Lower leg skin (tissue), 4 donors: ENCODE results near the gene EIF4A3. TPM values are rescaled to one million over a fixed set of nuclear protein-coding genes. Genes with fewer than 3 reads are reported as not detected.

Source experiments
- DNase-seq, 2 donors: peaks; one replicate each; pipeline ENCODE4 v3.0.0-alpha.2; 2019; ENCODE audit warnings: low spot score in 2 of 2
- H3K4me3 ChIP-seq: fragments of 200-600 bp; sonication (generic); 2 replicates; pipeline ENCODE4 v1.5.1; 2017; ENCODE audit warnings: mild to moderate bottlenecking, low read depth; ENCODE audit not compliant: poor library complexity, severe bottlenecking
- POLR2A ChIP-seq, 2 donors: fragments of 450-650 bp; IDR thresholded peaks; one replicate each; pipeline ENCODE4 v1.6.1; 2016 to 2017; ENCODE audit warnings: antibody characterized with exemption in 2 of 2, mild to moderate bottlenecking in 1 of 2, moderate library complexity in 1 of 2
- WGBS, 2 donors: methylation state at CpG; one replicate each; pipeline ENCODE4 v1.1.5; 2018; 5-methylcytosine and 5-hydroxymethylcytosine counted together
- intact Hi-C: fragments of 100-400 bp; cut with DNase I; formaldehyde crosslinking; loops from one replicate; pipeline ENCODE4 v1.15.0; 2023; ENCODE audit warnings: low total_unique reads
- total RNA-seq, 4 donors: library from RNA; depleted of rRNA; stranded (reverse); fragments of >200 nt; gene quantifications; one replicate each; pipeline ENCODE4 v1.1.0, GENCODE V29; 2016
- TF ChIP-seq, protein P1 (sequence below), 3 donors: fragments of 450-650 bp; IDR thresholded peaks; one replicate each; pipeline ENCODE4 v1.5.1; 2016; ENCODE audit warnings: antibody characterized with exemption in 3 of 3, mild to moderate bottlenecking in 3 of 3, moderate library complexity in 2 of 3

The EIF4A3 gene
- total RNA-seq, 4 donors from 2014 or later, result 70.3 to 87.2 (median 75.3) TPM

DNA sequence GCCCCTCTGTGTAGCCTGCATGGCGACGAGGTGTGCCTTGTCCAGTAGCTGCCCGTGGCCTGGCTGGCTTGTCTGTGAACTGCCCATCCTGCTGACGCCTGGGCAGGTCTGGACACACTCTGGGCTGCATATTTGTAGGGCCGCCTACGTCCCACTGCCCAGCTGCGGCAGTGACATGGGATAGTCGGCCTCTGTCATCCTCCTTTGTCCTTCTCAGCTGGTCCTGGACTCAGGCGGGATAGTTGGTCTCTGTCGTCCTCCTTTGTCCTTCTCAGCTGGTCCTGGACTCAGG, 37.4 kb upstream of the EIF4A3 start:
- WGBS, 2 donors, result 84 to 91% methylated on average over 7 to 8 of the region's 10 CpGs
- intact Hi-C loops, result no loop called here
- no peak overlapping the region for H3K4me3 ChIP-seq
- TF ChIP-seq, protein P1, sequence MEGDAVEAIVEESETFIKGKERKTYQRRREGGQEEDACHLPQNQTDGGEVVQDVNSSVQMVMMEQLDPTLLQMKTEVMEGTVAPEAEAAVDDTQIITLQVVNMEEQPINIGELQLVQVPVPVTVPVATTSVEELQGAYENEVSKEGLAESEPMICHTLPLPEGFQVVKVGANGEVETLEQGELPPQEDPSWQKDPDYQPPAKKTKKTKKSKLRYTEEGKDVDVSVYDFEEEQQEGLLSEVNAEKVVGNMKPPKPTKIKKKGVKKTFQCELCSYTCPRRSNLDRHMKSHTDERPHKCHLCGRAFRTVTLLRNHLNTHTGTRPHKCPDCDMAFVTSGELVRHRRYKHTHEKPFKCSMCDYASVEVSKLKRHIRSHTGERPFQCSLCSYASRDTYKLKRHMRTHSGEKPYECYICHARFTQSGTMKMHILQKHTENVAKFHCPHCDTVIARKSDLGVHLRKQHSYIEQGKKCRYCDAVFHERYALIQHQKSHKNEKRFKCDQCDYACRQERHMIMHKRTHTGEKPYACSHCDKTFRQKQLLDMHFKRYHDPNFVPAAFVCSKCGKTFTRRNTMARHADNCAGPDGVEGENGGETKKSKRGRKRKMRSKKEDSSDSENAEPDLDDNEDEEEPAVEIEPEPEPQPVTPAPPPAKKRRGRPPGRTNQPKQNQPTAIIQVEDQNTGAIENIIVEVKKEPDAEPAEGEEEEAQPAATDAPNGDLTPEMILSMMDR (IDR thresholded peaks at IDR 0.05), result no peak
- TF ChIP-seq POLR2A (IDR thresholded peaks at IDR 0.05), result no peak
- DNase-seq, result no peak

DNA sequence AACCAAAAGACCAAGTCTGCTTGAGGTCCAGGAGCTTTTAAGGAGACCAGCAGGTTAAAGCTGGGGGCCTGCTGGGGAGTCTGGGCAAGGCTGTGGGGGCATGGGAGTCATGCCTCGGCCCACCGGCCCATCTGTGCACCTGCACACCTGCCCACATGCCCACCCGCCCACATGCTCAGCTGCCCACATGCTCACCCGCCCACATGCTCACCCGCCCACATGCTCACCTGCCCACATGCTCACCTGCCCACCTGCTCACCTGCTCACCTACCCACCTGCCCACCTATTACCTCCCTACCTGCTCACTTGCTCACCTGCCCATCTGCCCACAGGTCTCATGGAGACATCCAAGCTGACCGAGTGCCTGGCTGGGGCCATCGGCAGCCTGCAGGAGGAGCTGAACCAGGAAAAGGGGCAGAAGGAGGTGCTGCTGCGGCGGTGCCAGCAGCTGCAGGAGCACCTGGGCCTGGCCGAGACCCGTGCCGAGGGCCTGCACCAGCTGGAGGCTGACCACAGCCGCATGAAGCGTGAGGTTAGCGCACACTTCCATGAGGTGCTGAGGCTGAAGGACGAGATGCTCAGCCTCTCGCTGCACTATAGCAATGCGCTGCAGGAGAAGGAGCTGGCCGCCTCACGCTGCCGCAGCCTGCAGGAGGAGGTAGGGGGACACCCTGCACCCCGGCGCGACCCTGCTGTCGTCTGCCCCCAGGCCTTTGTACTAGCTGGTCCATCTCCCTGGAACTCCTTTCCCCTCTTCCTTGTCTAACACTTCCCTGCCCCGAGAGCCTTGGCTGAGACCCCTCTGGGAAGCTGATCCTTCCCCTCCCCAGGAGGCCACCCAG, 36.9 kb upstream of the EIF4A3 start:
- H3K4me3 ChIP-seq, result no peak overlapping the region
- 84 to 88% methylated on average over 23 to 26 of the region's 26 CpGs for WGBS, 2 donors
- intact Hi-C loops, result no loop called here
- no peak for DNase-seq
- TF ChIP-seq, protein P1 (IDR thresholded peaks at IDR 0.05), result no peak
- TF ChIP-seq POLR2A (IDR thresholded peaks at IDR 0.05), result no peak

DNA sequence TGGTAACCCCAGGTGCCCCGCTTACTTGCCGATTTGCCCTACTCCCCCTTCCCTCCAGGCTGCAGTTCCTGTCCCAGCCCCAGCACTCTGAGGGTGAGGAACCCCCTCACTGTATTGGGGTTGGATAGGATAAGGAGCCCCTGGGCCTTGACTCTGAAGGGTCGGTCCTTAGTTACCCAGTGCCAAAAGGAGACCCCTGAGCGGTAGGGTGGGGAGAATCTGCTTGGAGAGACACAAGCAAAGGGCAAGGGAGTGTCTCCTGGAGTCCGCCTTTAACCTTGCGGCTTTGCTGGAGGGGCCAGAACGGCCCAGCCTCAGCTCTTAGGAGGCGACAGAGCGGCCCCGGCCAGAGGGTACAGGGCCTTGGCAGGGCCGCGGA, 35.9 kb upstream of the EIF4A3 start:
- H3K4me3 ChIP-seq, result no peak overlapping the region
- no peak for DNase-seq
- intact Hi-C loops, result no loop called here
- TF ChIP-seq, protein P1 (IDR thresholded peaks at IDR 0.05), result no peak
- no peak for TF ChIP-seq POLR2A (IDR thresholded peaks at IDR 0.05)
- 87 to 89% methylated on average over 12 of the region's 12 CpGs for WGBS, 2 donors

DNA sequence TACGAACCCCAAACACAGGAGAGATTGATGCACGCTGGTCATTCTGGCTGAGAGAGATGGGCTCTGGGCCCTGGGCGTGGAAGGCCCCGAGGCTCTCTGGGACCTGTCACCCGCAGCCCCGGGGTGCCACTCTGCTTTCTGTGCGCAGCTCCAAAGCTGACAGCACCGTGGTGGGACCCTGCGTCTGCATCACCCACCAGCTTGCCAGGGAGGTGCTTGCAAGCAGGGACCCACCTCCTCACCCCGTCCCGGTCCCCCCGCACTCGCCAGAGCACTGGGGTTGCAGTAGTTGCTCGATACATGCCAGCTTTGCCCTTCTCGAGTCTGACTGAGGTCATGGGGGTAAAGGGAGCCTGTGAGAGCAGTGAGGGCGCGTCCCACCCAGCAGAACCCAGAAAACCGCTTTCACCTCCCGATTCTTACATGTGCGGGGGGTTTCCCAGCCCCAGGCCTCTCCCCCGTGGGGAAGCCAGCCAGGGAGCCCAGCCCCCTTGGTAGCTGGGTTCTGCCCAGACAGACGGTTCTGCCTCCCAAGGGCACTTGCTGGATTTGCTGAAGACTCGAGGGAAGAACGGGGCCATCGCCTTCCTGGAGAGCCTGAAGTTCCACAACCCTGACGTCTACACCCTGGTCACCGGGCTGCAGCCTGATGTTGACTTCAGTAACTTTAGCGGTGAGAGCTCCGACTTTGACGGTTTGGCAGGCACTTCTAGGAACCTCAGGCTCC, 35.4 kb upstream of the EIF4A3 start:
- TF ChIP-seq POLR2A (IDR thresholded peaks at IDR 0.05), result no peak
- TF ChIP-seq, protein P1 (IDR thresholded peaks at IDR 0.05), result no peak
- WGBS, 2 donors, result 87 to 89% methylated on average over 27 to 29 of the region's 30 CpGs
- H3K4me3 ChIP-seq, result no peak overlapping the region
- no peak for DNase-seq
- intact Hi-C loops, result no loop called here

DNA sequence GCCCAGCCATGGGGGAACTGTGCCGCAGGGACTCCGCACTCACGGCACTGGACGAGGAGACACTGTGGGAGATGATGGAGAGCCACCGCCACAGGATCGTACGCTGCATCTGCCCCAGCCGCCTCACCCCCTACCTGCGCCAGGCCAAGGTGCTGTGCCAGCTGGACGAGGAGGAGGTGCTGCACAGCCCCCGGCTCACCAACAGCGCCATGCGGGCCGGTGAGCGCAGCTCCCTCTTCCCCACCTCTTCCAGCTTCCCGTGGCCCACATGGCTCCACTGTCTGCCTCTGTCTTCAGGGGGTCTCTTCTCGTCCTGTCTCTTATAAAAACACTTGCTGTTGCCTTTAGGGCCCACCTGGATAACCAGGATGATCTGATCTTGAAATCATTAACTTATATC, 34.5 kb upstream of the EIF4A3 start:
- intact Hi-C loops, result no loop called here
- TF ChIP-seq POLR2A (IDR thresholded peaks at IDR 0.05), result no peak
- TF ChIP-seq, protein P1 (IDR thresholded peaks at IDR 0.05), result no peak
- H3K4me3 ChIP-seq, result no peak overlapping the region
- DNase-seq, result no peak
- 90 to 96% methylated on average over 17 of the region's 17 CpGs for WGBS, 2 donors
